Globus pallidus (tissue), 1 donor: Measurements from ENCODE around the gene ZC3H12D.
"Not testable (repeated sequence)": the region's sequence is repeated elsewhere in the genome, so short reads cannot be mapped to it uniquely, and the experiment has no call there.

ENCODE experiments used
- DNase-seq: peaks from one replicate; pipeline ENCODE4 v3.0.0-alpha.2; 2015; ENCODE audit warnings: low spot score

Gene ZC3H12D

DNA sequence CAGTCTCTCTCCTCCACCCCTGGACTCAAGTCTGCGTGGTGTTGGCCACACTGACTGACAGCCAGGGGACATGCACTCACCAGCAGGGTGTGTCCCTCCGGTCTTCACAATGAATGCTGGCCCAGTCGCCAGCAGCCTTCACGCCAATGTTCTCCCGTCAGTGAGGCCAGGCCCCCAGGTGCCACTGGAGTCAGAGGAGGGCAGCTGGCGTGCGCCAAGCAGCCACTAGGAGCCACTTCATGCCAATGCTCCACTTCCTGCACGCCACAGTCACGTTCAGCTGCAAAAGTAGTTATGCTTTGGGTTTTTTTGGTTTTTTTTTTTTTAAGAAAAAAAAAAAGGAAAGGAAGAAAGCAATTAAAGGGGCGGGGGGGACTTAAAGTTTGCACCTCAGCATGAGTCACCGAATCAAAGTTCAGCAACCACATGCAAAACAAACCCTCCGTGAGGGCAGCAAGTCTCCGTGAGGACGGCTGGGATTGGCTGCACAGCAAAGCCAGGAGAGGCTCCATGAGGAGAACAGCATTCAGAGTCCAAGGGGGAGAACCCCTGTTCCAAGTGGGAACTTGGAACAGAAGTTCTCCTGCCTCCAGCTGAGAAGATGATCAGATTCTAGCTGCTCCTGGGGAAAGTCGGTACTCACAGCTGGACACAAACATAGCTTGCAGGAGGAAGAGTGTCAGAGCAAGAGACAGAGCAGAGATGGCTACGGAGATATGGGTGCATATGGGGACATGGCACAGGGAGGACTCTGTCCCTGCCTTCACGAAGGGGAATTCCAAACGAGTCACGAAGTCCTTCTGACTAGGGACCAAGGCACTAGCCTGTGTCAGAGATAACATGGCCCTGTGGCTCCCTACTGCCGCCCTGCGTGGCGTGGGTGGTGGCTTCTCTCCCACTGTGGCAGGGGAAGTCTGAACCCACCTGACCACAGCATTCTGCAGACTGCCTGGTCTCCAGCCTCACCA lies at the start of gene ZC3H12D:
Gene ZC3H12D, minus strand, starts transcription at position 282 of the 968 bp plus-strand sequence. CDS start 10,471 bp downstream, outside the sequence.
- no peak for DNase-seq

DNA sequence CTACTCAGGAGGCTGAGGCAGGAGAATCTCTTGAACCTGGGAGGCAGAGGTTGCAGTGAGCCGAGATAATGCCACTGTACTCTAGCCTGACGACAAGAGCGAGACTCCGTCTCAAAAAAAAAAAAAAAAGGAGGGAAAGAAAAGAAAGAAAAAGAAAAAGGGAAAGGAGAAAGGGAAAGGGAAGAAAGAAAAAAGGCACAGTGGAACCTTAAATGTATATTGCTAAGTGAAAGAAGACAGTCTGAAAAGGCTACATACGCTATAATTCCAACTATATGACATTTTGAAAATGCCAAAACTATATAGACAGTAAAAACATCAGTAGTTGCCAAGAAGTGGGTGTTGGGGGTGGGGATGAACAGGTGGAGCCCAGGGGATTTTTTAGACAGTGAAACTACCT lies 44.8 kb upstream of the ZC3H12D start:
- no peak for DNase-seq

GRCh38 chr6:149515494-149515893 lies 30.7 kb upstream of the ZC3H12D start:
- no peak for DNase-seq

GRCh38 chr6:149513915-149514314 lies 29.1 kb upstream of the ZC3H12D start:
- DNase-seq, result no peak

- no peak for DNase-seq
These were observed 26.1 kb upstream of the ZC3H12D start for GRCh38 chr6:149510793-149511512.

DNA sequence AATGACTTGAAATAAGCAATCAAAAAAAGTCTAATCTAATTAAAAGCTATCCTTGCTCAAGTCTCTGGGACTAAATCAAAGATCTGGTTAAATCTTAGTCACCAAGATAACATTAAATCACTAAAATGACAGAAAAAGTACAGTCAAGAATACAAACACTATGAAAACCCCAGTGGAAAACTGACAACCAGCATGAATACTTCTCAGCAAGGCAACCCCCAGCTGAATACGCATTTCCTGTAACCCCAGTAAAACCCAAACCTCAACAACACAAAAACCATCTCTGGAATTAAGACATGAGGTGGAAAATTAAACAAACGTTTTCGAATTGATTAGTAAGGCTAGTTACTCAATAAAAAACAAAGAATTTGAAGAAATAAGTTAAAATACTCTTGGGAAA lies 23.7 kb upstream of the ZC3H12D start:
- DNase-seq, result no peak

DNA sequence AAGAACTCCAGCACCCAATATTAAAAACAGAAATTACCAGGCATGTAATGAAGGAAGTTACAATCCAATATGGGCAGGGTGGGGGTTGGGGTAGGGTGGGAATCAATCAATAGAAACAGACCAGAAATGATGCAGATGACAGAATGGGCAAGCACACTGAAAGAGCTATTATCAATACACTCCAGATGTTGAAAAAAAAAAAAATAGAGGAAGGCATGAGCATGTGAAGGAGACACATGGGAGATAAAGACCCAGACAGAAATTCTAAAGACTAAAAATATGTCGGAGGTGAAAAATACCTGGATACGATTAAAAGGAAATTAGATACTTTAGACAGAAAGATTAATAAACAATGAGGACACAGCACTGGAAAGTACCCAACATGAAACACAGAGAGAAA lies 19.1 kb upstream of the ZC3H12D start:
- no peak for DNase-seq

DNA sequence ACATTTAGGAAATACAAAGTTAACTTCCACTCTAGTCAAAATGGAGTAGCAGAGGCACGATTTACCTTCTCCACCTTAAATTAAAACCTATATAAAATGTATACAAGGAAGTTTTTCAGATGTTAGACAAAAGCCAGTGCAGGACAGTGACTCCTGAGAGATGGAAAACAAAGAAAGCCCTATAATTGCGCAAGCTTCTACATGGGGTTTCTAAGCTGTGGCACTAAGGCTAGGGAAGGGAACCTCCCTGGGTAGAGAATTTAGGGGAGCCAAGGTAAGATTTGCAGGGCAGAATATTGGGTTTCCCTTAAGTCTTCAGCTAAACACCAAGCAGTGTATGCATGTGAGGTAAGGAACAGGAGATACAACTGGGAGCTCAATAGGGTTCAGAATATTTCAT lies 18.5 kb upstream of the ZC3H12D start:
- no peak for DNase-seq

- DNase-seq, result no peak
These were observed 17.0 kb upstream of the ZC3H12D start for GRCh38 chr6:149501768-149502167.

DNA sequence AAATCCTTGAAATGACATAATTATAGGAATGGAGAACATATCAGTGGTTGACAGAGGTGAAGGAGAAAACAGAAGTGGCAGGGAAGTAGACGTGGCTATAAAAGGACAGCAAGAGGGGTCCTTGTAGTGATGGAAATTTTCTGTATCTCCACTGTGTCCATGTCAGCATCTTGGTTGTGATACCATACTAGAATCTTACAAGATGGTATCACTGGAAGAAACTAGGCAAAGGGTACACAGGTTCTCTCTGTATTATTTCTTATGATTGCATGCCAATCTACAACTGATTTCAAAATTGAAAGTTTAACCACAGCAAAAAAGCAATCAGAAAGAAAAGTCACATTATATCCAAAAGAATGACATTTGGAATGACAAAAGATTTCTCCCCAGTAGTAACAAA lies 16.4 kb upstream of the ZC3H12D start:
- no peak for DNase-seq

DNA sequence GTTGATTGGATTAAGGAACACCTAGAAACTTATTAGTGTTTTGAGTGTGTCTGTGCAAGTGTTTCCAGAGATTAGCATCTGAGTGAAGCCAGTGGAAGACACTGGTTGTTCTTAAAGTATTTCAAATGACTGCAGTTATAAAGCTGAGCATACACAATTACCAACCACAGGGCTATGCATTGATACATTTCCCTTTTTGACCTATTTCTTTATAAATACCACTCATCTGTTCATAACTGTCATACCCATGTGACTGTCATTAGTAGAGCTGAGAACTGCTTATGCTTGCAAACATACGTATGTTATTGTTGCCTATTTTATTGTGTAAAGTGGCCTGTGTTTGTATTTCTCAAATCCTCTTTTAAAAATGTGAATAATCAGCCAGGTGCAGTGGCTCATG lies 15.3 kb upstream of the ZC3H12D start:
- no peak for DNase-seq

DNA sequence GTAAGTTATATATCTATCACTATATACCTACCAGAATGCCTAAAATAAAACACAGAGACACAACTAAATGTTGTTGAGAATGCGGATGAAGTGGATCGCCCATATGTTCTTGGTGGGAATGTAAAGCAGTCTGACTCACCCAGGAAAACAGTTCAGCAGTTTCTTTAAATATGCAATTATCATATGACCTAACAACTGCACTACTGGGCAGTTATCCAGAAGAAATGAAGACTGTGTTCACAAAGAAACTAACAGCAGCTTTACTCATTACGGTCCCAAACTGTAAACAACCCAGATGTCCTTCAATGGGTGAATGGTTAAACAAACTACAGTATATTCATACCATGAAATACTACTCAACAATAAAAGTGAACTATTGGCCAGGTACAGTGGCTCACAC lies 14.3 kb upstream of the ZC3H12D start:
- no peak for DNase-seq

DNA sequence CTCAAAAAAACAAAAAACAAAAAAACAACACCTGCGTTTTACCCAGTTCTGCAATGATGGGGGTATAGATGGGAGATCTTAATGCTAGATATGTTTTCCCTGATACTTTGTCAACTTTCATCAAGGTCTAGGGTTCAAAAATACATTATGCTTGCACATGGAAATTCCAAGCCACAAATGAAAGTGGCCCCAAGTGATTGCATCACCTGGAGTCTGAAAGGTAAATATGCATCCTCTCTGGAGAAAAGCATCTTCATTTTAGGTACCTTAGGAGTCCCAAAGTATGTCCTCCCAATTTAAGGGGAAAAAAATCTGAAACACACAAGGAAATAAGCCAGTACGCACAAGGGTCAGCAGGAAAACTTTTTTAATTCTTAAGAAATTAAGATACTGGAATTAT lies 12.6 kb upstream of the ZC3H12D start:
- DNase-seq, result no peak

GRCh38 chr6:149496597-149496996 lies 11.8 kb upstream of the ZC3H12D start:
- DNase-seq, result not testable (repeated sequence)

DNA sequence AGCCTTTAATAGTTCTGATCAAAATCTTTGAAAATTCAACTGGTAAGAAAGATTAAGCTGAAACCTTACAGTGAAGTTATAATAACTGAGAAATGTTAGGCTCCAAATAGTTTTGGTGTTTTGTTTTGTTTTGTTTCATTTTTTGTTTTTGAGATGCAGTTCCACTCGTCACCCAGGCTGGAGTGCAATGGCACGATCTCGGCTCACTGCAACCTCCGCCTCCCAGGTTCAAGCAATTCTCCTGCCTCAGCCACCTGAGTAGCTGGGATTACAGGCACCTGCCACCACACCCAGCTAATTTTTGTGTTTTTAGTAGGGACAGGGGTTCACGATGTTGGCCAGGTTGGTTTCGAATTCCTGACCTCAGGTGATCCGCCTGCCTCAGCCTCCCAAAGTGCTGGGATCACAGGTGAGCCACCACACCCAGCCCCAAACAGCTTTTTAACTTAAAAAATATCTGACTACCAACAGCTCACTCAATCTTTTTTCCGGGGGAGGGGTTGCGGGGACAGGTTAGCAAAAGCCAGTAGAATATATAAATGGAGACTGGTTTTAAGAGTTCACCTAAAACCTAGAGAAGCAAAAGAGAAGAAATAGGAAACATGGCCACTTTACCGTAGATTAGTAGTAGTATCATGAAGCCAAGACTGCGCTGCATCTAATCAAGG lies 10.7 kb upstream of the ZC3H12D start:
- not testable (repeated sequence) for DNase-seq

DNA sequence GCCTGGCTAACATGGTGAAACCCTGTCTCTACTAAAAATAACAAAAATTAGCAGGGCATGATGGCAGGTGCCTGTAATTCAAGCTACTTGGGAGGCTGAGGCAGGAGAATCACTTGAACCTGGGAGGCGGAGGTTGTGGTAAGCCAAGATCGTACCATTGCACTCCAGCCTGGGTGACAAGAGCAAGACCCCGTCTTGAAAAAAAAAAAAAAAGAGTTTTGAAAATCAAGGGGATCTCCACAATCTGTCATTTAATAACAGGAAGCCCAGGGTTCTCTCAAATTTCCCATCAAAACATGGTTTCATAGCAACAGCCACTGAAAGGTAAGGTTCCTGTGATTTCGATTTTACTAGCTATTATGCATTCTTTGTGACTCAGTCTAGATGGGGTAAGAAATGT lies 10.0 kb upstream of the ZC3H12D start:
- not testable (repeated sequence) for DNase-seq

DNA sequence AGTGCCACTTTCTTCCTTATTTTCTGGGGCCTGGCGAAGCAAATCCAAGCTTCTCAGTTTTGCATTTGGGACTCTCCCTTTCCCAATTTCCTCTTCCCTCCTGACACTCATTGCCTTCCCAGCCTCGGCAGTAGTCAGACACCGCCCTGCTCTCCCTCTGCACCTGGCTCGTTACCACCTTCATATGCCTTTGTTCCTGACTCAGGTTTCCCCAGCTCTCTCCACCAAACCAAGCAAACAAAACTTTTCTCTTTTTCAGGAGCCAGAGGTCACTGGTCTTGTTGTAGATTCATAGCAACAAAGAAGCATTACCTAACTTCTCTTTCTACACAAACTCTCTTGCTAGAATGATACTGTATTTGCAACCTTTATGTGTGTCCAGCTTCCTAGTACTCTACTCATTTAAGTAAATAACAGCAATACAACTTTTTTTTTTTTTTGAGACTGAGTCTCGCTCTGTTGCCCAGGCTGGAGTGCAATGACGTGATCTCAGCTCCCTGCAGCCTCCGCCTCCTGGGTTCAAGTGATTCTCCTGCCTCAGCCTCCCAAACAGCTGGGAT lies 9.0 kb upstream of the ZC3H12D start:
- no peak for DNase-seq

- DNase-seq, result no peak
These were observed 8.1 kb upstream of the ZC3H12D start for GRCh38 chr6:149492798-149493343.

DNA sequence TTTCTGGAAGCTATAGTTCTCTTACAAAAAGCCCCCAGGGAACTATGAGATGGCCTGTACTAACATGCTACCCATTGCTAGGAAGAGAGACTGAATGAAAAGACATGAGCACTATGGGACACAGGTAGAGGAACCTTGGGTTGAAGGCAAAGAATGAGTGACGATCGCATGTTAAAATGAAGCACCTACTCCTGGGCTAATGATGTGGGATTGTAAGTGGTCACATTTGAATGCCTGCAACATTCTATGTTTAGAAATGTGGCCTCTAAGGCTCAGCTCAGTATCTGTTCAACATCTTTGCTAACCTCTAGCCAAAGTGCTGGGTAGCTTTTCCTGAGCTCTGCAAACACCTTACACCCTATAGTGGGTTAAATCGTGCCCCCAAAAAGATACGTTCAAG lies 5.2 kb upstream of the ZC3H12D start:
- DNase-seq, result no peak

GRCh38 chr6:149488815-149489214 lies 4.0 kb upstream of the ZC3H12D start:
- DNase-seq, result no peak

DNA sequence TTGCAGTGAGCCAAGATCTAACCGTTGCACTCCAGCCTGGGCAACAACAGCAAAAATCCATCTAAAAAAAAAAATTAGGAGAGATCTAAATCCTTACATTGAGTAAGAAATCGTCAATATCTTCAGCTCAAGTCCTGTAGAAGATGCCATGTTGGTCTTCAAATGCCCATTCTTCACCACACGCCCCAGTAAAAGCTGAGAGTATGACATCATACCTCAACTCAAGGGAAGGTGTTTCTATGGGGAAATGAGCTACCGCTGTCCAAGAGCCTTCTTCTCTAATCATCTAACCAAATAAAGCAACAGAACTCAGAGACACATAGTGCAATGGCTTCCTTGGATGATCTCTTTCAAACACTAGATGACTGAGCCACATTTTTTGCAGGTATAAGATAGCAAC lies 2.5 kb upstream of the ZC3H12D start:
- DNase-seq, result no peak
